Adrenal gland (tissue), 12 donors: ENCODE results near the gene CSNK1G1. TPM values are rescaled to one million over a fixed set of nuclear protein-coding genes. Genes with fewer than 3 reads are reported as not detected.

Experiments
- DNase-seq, 7 donors: peaks; one replicate each; pipeline ENCODE4 v3.0.0-alpha.2; 2019 to 2020
- H3K27ac ChIP-seq, 5 donors: fragments of 200-600 bp; sonication (generic) in 4 of 5; 1 replicate in 3 of 5; 2 replicates in 2 of 5; pipeline versions ENCODE4 v1.5.1 to v1.8.0; 2016 to 2020; ENCODE audit warnings: mild to moderate bottlenecking in 1 of 5
- H3K27me3 ChIP-seq: fragments of 200-600 bp; 2 replicates; pipeline ENCODE4 v1.8.0; 2021
- H3K36me3 ChIP-seq, 2 donors: fragments of 200-600 bp; replicated peaks in 1 of 2; 1 replicate in 1 of 2; 2 replicates in 1 of 2; pipeline versions ENCODE4 v1.5.1 to v1.8.0; 2018 to 2022
- H3K4me1 ChIP-seq, 2 donors: fragments of 200-600 bp; replicated peaks in 1 of 2; 1 replicate in 1 of 2; 2 replicates in 1 of 2; pipeline versions ENCODE4 v1.5.1 to v1.8.0; 2018 to 2021
- H3K4me3 ChIP-seq, 4 donors: fragments of 200-600 bp; sonication (generic) in 3 of 4; one replicate each; pipeline ENCODE4 v1.5.1; 2016 to 2018
- H3K9me3 ChIP-seq, 3 donors: fragments of 200-600 bp; sonication (generic) in 1 of 3; replicated peaks in 1 of 3; 1 replicate in 2 of 3; 2 replicates in 1 of 3; pipeline versions ENCODE4 v1.5.1 to v1.8.0; 2016 to 2021
- POLR2A ChIP-seq, 2 donors: fragments of 450-650 bp; IDR thresholded peaks; one replicate each; pipeline ENCODE4 v1.6.1; 2017; ENCODE audit warnings: antibody characterized with exemption in 2 of 2, mild to moderate bottlenecking in 2 of 2, moderate library complexity in 1 of 2
- WGBS, 4 donors: extraction: QIAGEN DNeasy Blood & Tissue Kit in 2 of 4; methylation state at CpG; one replicate each; pipeline versions ENCODE4 v1.1.5 to v1.1.7; 2013 to 2017; 5-methylcytosine and 5-hydroxymethylcytosine counted together
- intact Hi-C, 2 donors: fragments of 100-400 bp; cut with DNase I; formaldehyde crosslinking; loops; one replicate each; pipeline versions ENCODE4 v1.14.1 to v1.15.0; 2022 to 2023
- polyA plus RNA-seq, 3 donors: library from polyadenylated mRNA; stranded (reverse); fragments of 200-250 nt in 2 of 3; fragments of 350-450 nt in 1 of 3; fragmentation: Illumina TruSeq in 1 of 3; extraction: RNeasy Lipid Tissue Mini Kit (QIAGEN cat#74804) in 1 of 3; gene quantifications; one replicate each; pipeline ENCODE4 v1.2.3, GENCODE V29; 2013 to 2014
- total RNA-seq, 9 donors: library from RNA; depleted of rRNA in 4 of 9; stranded (reverse); fragments of >200 nt in 4 of 9; fragments of 120-200 nt in 1 of 9; fragmentation: NEBNext Ultra II Directional in 1 of 9; extraction: Animal tissue kit (Norgen Biotek cat#: 25700) in 1 of 9; gene quantifications; one replicate each; pipeline versions ENCODE4 v1.1.0 to v1.2.4, GENCODE V29; 2013 to 2023
- TF ChIP-seq, protein P1 (sequence below), 6 experiments: fragments of 450-650 bp in 4 of 6; fragments of 200-600 bp in 2 of 6; sonication (generic) in 1 of 6; IDR thresholded peaks; 1 replicate in 5 of 6; 2 replicates in 1 of 6; pipeline versions ENCODE4 v1.5.1 to v1.8.0; 2016 to 2021; ENCODE audit warnings: antibody characterized with exemption in 6 of 6, mild to moderate bottlenecking in 2 of 6, moderate library complexity in 1 of 6
- donor health status: healthy with polysubstance abuse.
- donor health status: Bipolar disorder and iron deficiency.
- donor health status: DM: yes; HTN: yes; CAD: no.
- donor health status: DM: no; HTN: no; CAD: no.
- donor health status: DM: no; HTN: no; CAD: no.
- donor health status: DM: yes; HTN: yes; CAD: no.

CSNK1G1 gene
- total and polyA plus RNA-seq, 12 donors = 1.2 to 31.6 (median 13.6) TPM

DNA sequence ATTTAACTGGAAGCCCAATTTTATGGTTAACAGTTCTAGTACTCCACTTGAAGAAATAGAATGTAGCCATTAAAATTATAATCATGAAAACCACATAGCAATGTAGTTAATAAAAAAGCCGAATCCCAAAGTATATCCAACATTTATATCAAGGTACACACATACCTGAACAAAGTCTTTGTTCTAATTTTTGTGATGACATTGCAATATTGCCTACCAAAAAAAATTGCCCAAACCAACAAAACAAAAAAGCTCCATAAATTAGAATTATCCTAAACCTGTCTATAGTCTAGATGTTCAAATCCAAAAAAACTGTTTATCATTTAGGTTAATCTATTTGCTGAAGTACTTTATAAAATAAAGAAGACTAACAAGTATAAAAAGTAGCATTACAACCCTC, 70.8 kb downstream of the CSNK1G1 start:
- intact Hi-C loops = no loop called here
- Histone ChIP-seq H3K27me3 (no peaks in the 10 kb centered on the region), H3K27ac (no peak overlapping the region), H3K9me3 (no peaks in the 10 kb centered on the region), H3K4me1 (peaks cover 6 to 10% of the 10 kb centered on the region in 2 donors), H3K4me3 (no peak overlapping the region), H3K36me3 (no peaks in the 10 kb centered on the region)
- no peak for DNase-seq
- 95 to 100% (median 99%) methylated on average over 1 of the region's 1 CpG for WGBS, 4 donors
- no peak for TF ChIP-seq POLR2A (IDR thresholded peaks at IDR 0.05)
- TF ChIP-seq, protein P1, sequence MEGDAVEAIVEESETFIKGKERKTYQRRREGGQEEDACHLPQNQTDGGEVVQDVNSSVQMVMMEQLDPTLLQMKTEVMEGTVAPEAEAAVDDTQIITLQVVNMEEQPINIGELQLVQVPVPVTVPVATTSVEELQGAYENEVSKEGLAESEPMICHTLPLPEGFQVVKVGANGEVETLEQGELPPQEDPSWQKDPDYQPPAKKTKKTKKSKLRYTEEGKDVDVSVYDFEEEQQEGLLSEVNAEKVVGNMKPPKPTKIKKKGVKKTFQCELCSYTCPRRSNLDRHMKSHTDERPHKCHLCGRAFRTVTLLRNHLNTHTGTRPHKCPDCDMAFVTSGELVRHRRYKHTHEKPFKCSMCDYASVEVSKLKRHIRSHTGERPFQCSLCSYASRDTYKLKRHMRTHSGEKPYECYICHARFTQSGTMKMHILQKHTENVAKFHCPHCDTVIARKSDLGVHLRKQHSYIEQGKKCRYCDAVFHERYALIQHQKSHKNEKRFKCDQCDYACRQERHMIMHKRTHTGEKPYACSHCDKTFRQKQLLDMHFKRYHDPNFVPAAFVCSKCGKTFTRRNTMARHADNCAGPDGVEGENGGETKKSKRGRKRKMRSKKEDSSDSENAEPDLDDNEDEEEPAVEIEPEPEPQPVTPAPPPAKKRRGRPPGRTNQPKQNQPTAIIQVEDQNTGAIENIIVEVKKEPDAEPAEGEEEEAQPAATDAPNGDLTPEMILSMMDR (IDR thresholded peaks at IDR 0.05) = no peak

DNA sequence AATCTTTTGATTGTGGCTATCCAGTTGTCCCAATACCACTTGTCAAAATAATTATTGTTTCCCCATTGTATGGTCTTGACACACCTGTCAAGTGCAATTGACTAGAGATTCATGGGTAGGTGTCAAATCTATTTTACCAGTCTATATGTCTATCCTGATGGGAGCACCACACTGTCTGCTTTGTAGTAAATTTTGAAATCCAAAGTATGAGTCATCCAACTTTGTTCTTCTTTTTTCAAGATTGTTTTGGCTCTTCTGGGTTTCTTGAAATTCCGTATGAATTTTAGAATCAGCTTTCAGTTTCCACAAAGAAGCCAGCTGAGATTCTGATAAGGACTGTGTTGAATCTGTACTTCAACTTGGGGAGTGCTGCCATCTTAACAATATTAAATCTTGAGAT, 71.9 kb downstream of the CSNK1G1 start:
- no peaks in the 10 kb centered on the region for H3K9me3 ChIP-seq
- no peak for DNase-seq

DNA sequence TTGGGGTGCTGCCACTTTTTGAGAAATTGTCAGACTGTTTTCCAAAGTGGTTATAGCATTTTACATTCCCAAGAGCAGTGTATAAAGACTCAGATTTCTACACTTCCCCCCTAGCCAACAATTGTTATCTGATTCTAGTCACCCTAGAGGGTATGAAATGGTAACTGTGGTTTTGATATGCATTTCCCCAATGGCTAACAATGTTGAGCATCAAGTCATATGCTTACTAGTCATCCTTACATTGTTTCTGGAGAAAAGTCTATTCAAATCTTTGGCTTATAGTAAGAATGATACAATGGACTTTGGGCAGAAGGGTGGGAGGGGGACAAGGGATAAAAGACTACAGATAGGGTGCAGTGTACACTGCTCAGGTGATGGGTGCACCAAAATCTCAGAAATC, 73.3 kb downstream of the CSNK1G1 start:
- H3K9me3 ChIP-seq = no peaks in the 10 kb centered on the region
- H3K4me1 ChIP-seq = peaks cover 6 to 10% of the 10 kb centered on the region in 2 donors
- intact Hi-C loops = no loop called here
- H3K27ac ChIP-seq = no peak overlapping the region
- H3K27me3 ChIP-seq = no peaks in the 10 kb centered on the region
- DNase-seq = no peak
- H3K4me3 ChIP-seq = no peak overlapping the region
- TF ChIP-seq POLR2A (IDR thresholded peaks at IDR 0.05) = no peak
- TF ChIP-seq, protein P1 (IDR thresholded peaks at IDR 0.05) = no peak
- no peaks in the 10 kb centered on the region for H3K36me3 ChIP-seq

More for the DNA sequence above, 71.9 kb downstream of the CSNK1G1 start:
- Histone ChIP-seq H3K4me3 (no peak overlapping the region), H3K36me3 (no peaks in the 10 kb centered on the region), H3K27me3 (no peaks in the 10 kb centered on the region), H3K4me1 (peaks cover 6 to 10% of the 10 kb centered on the region in 2 donors), H3K27ac (no peak overlapping the region)
- TF ChIP-seq, protein P1 (IDR thresholded peaks at IDR 0.05) = no peak
- no peak for TF ChIP-seq POLR2A (IDR thresholded peaks at IDR 0.05)
- intact Hi-C loops = no loop called here
- 13 to 29% (median 20%) methylated on average over 1 of the region's 1 CpG for WGBS, 4 donors

DNA sequence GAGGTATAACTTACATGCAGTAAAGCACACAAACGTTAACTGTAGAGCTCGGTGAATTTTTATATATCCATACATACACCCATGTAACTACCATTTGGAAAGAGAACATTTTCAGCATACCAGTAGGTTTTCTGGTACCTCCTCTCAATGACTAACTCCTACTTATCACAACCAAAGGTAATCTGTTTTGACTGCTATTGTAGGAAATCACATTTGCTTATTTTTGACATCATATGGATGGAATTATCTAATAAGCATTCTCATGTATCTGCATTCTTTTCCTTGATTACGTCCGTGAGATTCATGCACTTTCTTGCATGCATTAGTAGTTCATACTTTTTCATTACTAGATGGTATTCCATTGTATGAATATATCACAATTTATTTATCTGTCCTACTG, 76.8 kb downstream of the CSNK1G1 start:
- DNase-seq = no peak
- Histone ChIP-seq H3K27ac (no peak overlapping the region), H3K36me3 (no peaks in the 10 kb centered on the region), H3K9me3 (no peaks in the 10 kb centered on the region), H3K4me1 (peaks cover 4 to 11% of the 10 kb centered on the region in 2 donors), H3K4me3 (no peak overlapping the region), H3K27me3 (no peaks in the 10 kb centered on the region)
- TF ChIP-seq, protein P1 (IDR thresholded peaks at IDR 0.05) = no peak
- no peak for TF ChIP-seq POLR2A (IDR thresholded peaks at IDR 0.05)
- WGBS, 4 donors = 93 to 99% (median 94%) methylated on average over 4 of the region's 4 CpGs
- intact Hi-C loops = no loop called here
